GM12892 (cell line): ENCODE data around the gene MYO3B.

ENCODE experiments used
- POLR2A ChIP-seq: IDR thresholded peaks from 2 replicates; pipeline ENCODE4 v1.6.1; 2011; ENCODE audit warnings: low read depth, low read length, control low read depth
- POLR2AphosphoS5 ChIP-seq: IDR thresholded peaks from 2 replicates; pipeline ENCODE4 v1.6.1; 2011; ENCODE audit warnings: low read depth, low read length, control low read depth

GRCh38 chr2:170587117-170587516 lies 409.2 kb downstream of the MYO3B start:
- TF ChIP-seq POLR2A, result no peak
- TF ChIP-seq POLR2AphosphoS5, result no peak
